GM13976 (cell line): ENCODE data around the gene GSG1L.

Source experiments
- DNase-seq: peaks from one replicate; pipeline ENCODE4 v3.0.0; 2012; ENCODE audit warnings: low spot score
- in situ Hi-C: fragments of 300-500 bp; cut with MboI; formaldehyde crosslinking; loops from one replicate; pipeline ENCODE4 v1.12.0; 2022; ENCODE audit warnings: low sequenced_read_pairs, mixed read lengths, inconsistent platforms; ENCODE audit not compliant: unreplicated experiment
- TF ChIP-seq, protein P1 (sequence below): IDR thresholded peaks from 2 replicates; pipeline ENCODE4 v1.5.1; 2012; ENCODE audit warnings: borderline replicate concordance, mild to moderate bottlenecking; ENCODE audit not compliant: insufficient read depth; ENCODE audit errors: extremely low read depth, missing control alignments, control extremely low read depth

Gene GSG1L

GRCh38 chr16:27759967-27760788 is 303.3 kb downstream of the GSG1L start:
- no peak for DNase-seq
- in situ Hi-C loops, result no loop called here
- TF ChIP-seq, protein P1, sequence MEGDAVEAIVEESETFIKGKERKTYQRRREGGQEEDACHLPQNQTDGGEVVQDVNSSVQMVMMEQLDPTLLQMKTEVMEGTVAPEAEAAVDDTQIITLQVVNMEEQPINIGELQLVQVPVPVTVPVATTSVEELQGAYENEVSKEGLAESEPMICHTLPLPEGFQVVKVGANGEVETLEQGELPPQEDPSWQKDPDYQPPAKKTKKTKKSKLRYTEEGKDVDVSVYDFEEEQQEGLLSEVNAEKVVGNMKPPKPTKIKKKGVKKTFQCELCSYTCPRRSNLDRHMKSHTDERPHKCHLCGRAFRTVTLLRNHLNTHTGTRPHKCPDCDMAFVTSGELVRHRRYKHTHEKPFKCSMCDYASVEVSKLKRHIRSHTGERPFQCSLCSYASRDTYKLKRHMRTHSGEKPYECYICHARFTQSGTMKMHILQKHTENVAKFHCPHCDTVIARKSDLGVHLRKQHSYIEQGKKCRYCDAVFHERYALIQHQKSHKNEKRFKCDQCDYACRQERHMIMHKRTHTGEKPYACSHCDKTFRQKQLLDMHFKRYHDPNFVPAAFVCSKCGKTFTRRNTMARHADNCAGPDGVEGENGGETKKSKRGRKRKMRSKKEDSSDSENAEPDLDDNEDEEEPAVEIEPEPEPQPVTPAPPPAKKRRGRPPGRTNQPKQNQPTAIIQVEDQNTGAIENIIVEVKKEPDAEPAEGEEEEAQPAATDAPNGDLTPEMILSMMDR, result no peak

DNA sequence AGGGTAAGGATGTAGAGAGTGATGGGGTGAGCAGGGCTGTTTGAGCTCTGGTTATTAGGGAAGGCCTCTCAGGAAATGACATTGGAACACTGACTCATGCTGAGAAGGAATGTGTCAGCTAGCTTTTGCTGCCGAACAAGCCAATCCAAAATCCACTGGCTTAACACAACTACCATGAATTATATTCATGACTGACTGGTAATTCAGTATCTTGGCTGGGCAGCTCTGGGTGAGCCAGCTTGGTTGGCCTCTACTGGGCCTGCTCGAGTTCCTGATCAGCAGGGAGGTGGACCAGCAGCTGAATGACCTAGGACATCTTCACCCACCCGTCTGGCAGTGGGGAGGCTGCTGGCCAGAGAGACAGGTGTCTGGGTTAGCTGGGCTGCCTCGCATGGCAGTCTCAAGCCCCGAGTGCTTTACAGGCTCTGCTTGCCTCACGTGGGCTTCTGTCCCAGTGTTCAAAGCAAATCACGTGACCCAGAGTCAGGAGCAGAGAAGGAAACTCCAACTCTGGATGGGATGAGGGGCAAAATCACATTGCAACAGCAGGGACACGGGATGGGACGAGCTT is 304.1 kb downstream of the GSG1L start:
- TF ChIP-seq, protein P1, result no peak
- no peak for DNase-seq
- in situ Hi-C loops, result no loop called here

- no peak for DNase-seq
- in situ Hi-C loops, result no loop called here
- TF ChIP-seq, protein P1, result no peak
Observed at GRCh38 chr16:27758544-27758943, 305.0 kb downstream of the GSG1L start.

DNA sequence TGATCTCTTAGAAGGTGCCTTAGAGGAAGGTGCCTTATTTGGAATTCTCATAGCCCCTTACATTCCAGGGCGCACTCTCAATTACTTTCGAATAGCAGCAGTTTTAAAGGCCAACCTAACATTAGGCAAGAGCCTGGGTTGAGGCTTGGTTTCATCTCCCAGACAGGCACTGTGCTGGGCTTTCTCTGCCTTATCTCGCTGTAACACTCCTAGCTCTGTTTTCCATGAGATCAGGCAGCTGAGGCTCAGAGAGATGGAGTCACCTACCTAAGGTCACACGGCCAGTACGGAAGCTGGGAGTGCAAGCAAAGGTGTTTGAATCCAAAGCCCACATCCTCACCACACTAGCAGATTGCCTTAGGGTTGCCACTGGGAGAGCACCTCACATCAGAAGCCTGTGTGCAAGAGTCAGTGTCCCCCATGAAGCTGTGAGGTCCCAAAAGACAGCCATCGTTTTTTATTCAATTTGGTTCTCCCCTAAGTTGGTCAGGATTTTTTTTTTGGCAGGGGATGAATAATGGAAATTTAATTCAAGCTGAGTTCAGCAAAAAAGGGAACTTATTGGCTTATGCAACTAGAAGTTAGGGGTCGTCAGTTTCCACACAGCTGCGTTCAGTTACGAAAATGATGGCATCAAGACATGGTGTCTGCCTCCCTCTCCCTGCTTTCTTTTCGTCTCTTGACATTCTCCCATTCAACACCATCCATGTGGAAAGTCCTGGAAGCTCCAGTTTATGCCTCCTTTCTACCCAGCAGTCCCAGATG is 307.1 kb downstream of the GSG1L start:
- no peak for DNase-seq
- in situ Hi-C loops, result no loop called here
- TF ChIP-seq, protein P1, result no peak

GRCh38 chr16:27754788-27755690 is 308.5 kb downstream of the GSG1L start:
- TF ChIP-seq, protein P1, result no peak
- no peak for DNase-seq
- in situ Hi-C loops, result no loop called here

DNA sequence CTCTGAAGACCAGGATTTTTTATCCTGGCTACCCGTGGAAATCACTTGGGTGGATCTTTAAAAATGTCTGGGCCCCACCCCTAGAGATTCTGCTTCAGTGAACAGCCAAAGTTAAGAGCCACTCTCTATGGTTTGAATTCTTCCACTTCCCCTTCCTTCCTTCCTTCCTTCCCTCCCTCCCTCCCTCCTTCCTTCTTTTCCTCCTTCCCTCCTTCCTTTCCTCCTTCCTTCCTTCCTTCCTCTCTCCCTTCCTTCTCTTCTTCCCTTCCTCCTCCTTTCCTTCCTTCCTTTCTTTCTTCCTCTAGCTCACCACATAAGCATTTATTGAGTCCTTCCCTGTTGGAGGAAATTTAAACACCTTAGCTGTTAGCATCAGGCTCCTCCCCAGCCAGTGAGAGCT is 310.0 kb downstream of the GSG1L start:
- DNase-seq, result no peak
- in situ Hi-C loops, result no loop called here
- TF ChIP-seq, protein P1, result no peak
